Progenitor cell of endocrine pancreas (in vitro differentiated cells): ENCODE measurements around the gene GRIK3. TPM values are rescaled to one million over a fixed set of nuclear protein-coding genes. Genes with fewer than 3 reads are reported as not detected.

Experiments used
- DNase-seq: peaks from one replicate; pipeline ENCODE4 v3.0.0; 2021; ENCODE audit warnings: low spot score; ENCODE audit not compliant: unreplicated experiment
- H3K27ac Mint-ChIP-seq: 2 replicates; pipeline ENCODE4 v1.8.0; 2021; ENCODE audit warnings: mild to moderate bottlenecking, moderate library complexity, mixed read lengths
- H3K27me3 Mint-ChIP-seq: 2 replicates; pipeline ENCODE4 v1.8.0; 2021; ENCODE audit warnings: mixed read lengths
- H3K36me3 Mint-ChIP-seq: 2 replicates; pipeline ENCODE4 v1.8.0; 2022; ENCODE audit warnings: mixed read lengths; ENCODE audit not compliant: insufficient read depth
- H3K4me1 Mint-ChIP-seq: 2 replicates; pipeline ENCODE4 v1.8.0; 2021; ENCODE audit warnings: low read depth, mixed read lengths
- H3K4me3 Mint-ChIP-seq: 2 replicates; pipeline ENCODE4 v1.8.0; 2021; ENCODE audit warnings: low read depth, mild to moderate bottlenecking, moderate library complexity, mixed read lengths
- H3K9me3 Mint-ChIP-seq: 2 replicates; pipeline ENCODE4 v1.8.0; 2021; ENCODE audit warnings: low read depth, mixed read lengths
- CTCF ChIP-seq: fragments of 200-600 bp; sonication (generic); IDR thresholded peaks from one replicate; pipeline ENCODE4 v1.5.0; 2021; ENCODE audit warnings: antibody characterized with exemption, mild to moderate bottlenecking; ENCODE audit not compliant: unreplicated experiment
- total RNA-seq: library from RNA; stranded (reverse); gene quantifications from 2 replicates; pipeline ENCODE4 v1.2.1, GENCODE V29; 2021

The GRIK3 gene
- total RNA-seq, 1 donor from 2014 or later, result 0.41 TPM

- H3K27me3 Mint-ChIP-seq, result peaks cover 32% of the 10 kb centered on the region
- no peak for TF ChIP-seq CTCF
- H3K27ac Mint-ChIP-seq, result no peak overlapping the region
- H3K4me1 Mint-ChIP-seq, result peaks cover 2% of the 10 kb centered on the region
- H3K4me3 Mint-ChIP-seq, result no peak overlapping the region
- H3K36me3 Mint-ChIP-seq, result no peaks in the 10 kb centered on the region
- DNase-seq, result no peak
- H3K9me3 Mint-ChIP-seq, result no peaks in the 10 kb centered on the region
Measured at GRCh38 chr1:36752891-36753361, 281.4 kb downstream of the GRIK3 start.

- TF ChIP-seq CTCF, result no peak
- Mint-ChIP-seq H3K36me3 (no peaks in the 10 kb centered on the region), H3K9me3 (no peaks in the 10 kb centered on the region), H3K4me1 (peaks cover 2% of the 10 kb centered on the region), H3K27me3 (peaks cover 27% of the 10 kb centered on the region), H3K27ac (no peak overlapping the region), H3K4me3 (no peak overlapping the region)
- DNase-seq, result no peak
Measured at GRCh38 chr1:36752431-36752830, 281.9 kb downstream of the GRIK3 start.

GRCh38 chr1:36751525-36751924 is 282.8 kb downstream of the GRIK3 start:
- Mint-ChIP-seq H3K9me3 (no peaks in the 10 kb centered on the region), H3K36me3 (no peaks in the 10 kb centered on the region), H3K4me3 (no peak overlapping the region), H3K4me1 (peaks cover 2% of the 10 kb centered on the region), H3K27me3 (peaks cover 22% of the 10 kb centered on the region), H3K27ac (no peak overlapping the region)
- no peak for TF ChIP-seq CTCF
- DNase-seq, result no peak

- H3K4me3 Mint-ChIP-seq, result no peak overlapping the region
- DNase-seq, result no peak
- no peak overlapping the region for H3K27ac Mint-ChIP-seq
- H3K36me3 Mint-ChIP-seq, result no peaks in the 10 kb centered on the region
- H3K27me3 Mint-ChIP-seq, result peaks cover 4% of the 10 kb centered on the region
- no peak for TF ChIP-seq CTCF
- H3K4me1 Mint-ChIP-seq, result no peaks in the 10 kb centered on the region
- no peaks in the 10 kb centered on the region for H3K9me3 Mint-ChIP-seq
Measured at GRCh38 chr1:36748466-36748865, 285.8 kb downstream of the GRIK3 start.
